IMR-90 (cell line): ENCODE measurements around the gene ACKR1. TPM values are rescaled to one million over a fixed set of nuclear protein-coding genes. Genes with fewer than 3 reads are reported as not detected.

Experiments
- ATAC-seq: fragments of 200-7000 bp; cut with Tn5 transposase; 2 replicates; pipeline ENCODE4 v1.9.1; 2020; ENCODE audit warnings: low read depth, mild to moderate bottlenecking, moderate library complexity
- BruUV-seq: library from RNA; stranded (reverse); fragments of 400-500 nt; replicated peaks from 2 replicates; lab custom pipeline; 2021; lab: Mats Ljungman, UMichigan
- CTCF ChIA-PET: fragments of 300-600 bp; formaldehyde crosslinking; extraction: SDS; loops from one replicate; lab custom pipeline; 2021; ENCODE audit warnings: antibody characterized with exemption; lab: Yijun Ruan, JAX
- POLR2A ChIA-PET: fragments of 300-600 bp; sonication (Branson Sonifier 250); formaldehyde crosslinking; loops from one replicate; lab custom pipeline; 2022; ENCODE audit warnings: antibody characterized with exemption; ENCODE audit not compliant: unreplicated experiment; lab: Charles Lee
- DNase-seq: peaks from one replicate; pipeline ENCODE4 v3.0.0; 2013
- H2AFZ ChIP-seq: replicated peaks from 2 replicates; pipeline ENCODE3; 2013; ENCODE audit warnings: low read length, mild to moderate bottlenecking; ENCODE audit not compliant: poor library complexity
- H2AK5ac ChIP-seq: 2 replicates; pipeline ENCODE4 v1.6.1; 2013; ENCODE audit warnings: low read depth, low read length, inconsistent platforms
- H2AK9ac ChIP-seq: replicated peaks from 2 replicates; pipeline ENCODE3; 2013; ENCODE audit warnings: mild to moderate bottlenecking, low read depth, low read length, moderate library complexity; ENCODE audit not compliant: poor library complexity
- H2BK120ac ChIP-seq: 2 replicates; pipeline ENCODE4 v1.6.1; 2013; ENCODE audit warnings: low read depth, low read length, inconsistent platforms
- H2BK15ac ChIP-seq: 3 replicates; pipeline ENCODE4 v1.6.1; 2013; ENCODE audit warnings: low read depth, low read length, inconsistent platforms
- H2BK20ac ChIP-seq: 2 replicates; pipeline ENCODE4 v1.6.1; 2013; ENCODE audit warnings: low read depth, mild to moderate bottlenecking, inconsistent platforms, low read length, moderate library complexity
- H2BK5ac ChIP-seq: 2 replicates; pipeline ENCODE4 v1.6.1; 2013; ENCODE audit warnings: mild to moderate bottlenecking, low read depth, low read length, inconsistent platforms; ENCODE audit not compliant: poor library complexity, severe bottlenecking
- H3K14ac ChIP-seq: replicated peaks from 2 replicates; pipeline ENCODE4 v1.6.1; 2013; ENCODE audit warnings: low read depth, low read length, inconsistent platforms
- H3K18ac ChIP-seq: 2 replicates; pipeline ENCODE4 v1.6.1; 2013; ENCODE audit warnings: low read depth, low read length, control low read depth
- H3K23ac ChIP-seq: 2 replicates; pipeline ENCODE4 v1.6.1; 2013; ENCODE audit warnings: low read depth, low read length, inconsistent platforms
- H3K27ac ChIP-seq: 2 replicates; pipeline ENCODE4 v1.5.1; 2013; ENCODE audit warnings: mild to moderate bottlenecking, control low read depth, low read length; ENCODE audit not compliant: insufficient read depth
- H3K27me3 ChIP-seq: 2 replicates; pipeline ENCODE4 v1.6.1; 2013; ENCODE audit warnings: low read length; ENCODE audit not compliant: control insufficient read depth, insufficient read depth
- H3K36me3 ChIP-seq: 2 replicates; pipeline ENCODE4 v1.6.1; 2013; ENCODE audit warnings: low read length, mixed read lengths; ENCODE audit not compliant: control insufficient read depth, insufficient read depth
- H3K4ac ChIP-seq: 2 replicates; pipeline ENCODE4 v1.6.1; 2013; ENCODE audit warnings: low read depth, low read length, inconsistent platforms
- H3K4me1 ChIP-seq: 2 replicates; pipeline ENCODE4 v1.6.1; 2013; ENCODE audit warnings: low read length, mixed read lengths; ENCODE audit not compliant: control insufficient read depth, insufficient read depth
- H3K4me2 ChIP-seq: 2 replicates; pipeline ENCODE4 v1.6.1; 2013; ENCODE audit warnings: low read depth, mild to moderate bottlenecking, control low read depth, low read length, moderate library complexity
- H3K4me3 ChIP-seq: 2 replicates; pipeline ENCODE4 v1.5.1; 2013; ENCODE audit warnings: low read depth, mild to moderate bottlenecking, control low read depth, low read length, moderate library complexity; ENCODE audit not compliant: insufficient read depth
- H3K56ac ChIP-seq: 2 replicates; pipeline ENCODE4 v1.6.1; 2013; ENCODE audit warnings: low read length, inconsistent platforms; ENCODE audit not compliant: insufficient read depth; ENCODE audit errors: extremely low read depth
- H3K79me1 ChIP-seq, 2 experiments: 2 replicates each; pipeline ENCODE4 v1.6.1; 2013; ENCODE audit warnings: low read length in 2 of 2, inconsistent platforms in 1 of 2, low read depth in 1 of 2
- H3K9ac ChIP-seq: 2 replicates; pipeline ENCODE4 v1.6.1; 2013; ENCODE audit warnings: low read depth, low read length, control low read depth
- H3K9me1 ChIP-seq: 2 replicates; pipeline ENCODE4 v1.6.1; 2013; ENCODE audit warnings: low read length, inconsistent platforms; ENCODE audit not compliant: insufficient read depth
- H3K9me3 ChIP-seq: 2 replicates; pipeline ENCODE4 v1.6.1; 2013; ENCODE audit warnings: low read length; ENCODE audit not compliant: control insufficient read depth, insufficient read depth
- H4K20me1 ChIP-seq: 2 replicates; pipeline ENCODE4 v1.6.1; 2013; ENCODE audit warnings: low read length, inconsistent platforms; ENCODE audit not compliant: insufficient read depth
- H4K5ac ChIP-seq: 2 replicates; pipeline ENCODE4 v1.6.1; 2013; ENCODE audit warnings: mild to moderate bottlenecking, low read depth, low read length, control low read depth
- H4K8ac ChIP-seq, 2 experiments: 2 replicates each; pipeline ENCODE4 v1.6.1; 2013; ENCODE audit warnings: low read depth in 2 of 2, low read length in 2 of 2, control low read depth in 1 of 2, inconsistent platforms in 1 of 2
- H4K91ac ChIP-seq: 2 replicates; pipeline ENCODE4 v1.6.1; 2013; ENCODE audit warnings: low read depth, low read length, inconsistent platforms; ENCODE audit not compliant: insufficient read depth
- BHLHE40 ChIP-seq: fragments of 150-350 bp; IDR thresholded peaks from 2 replicates; pipeline ENCODE4 v1.6.1; 2016; ENCODE audit warnings: mild to moderate bottlenecking, low read depth, low read length
- CEBPB ChIP-seq: IDR thresholded peaks from 2 replicates; pipeline ENCODE4 v1.6.1; 2012; ENCODE audit warnings: low read depth, low read length, improper control_type of control experiment
- CHD1 ChIP-seq: IDR thresholded peaks from 2 replicates; pipeline ENCODE4 v1.6.1; 2012; ENCODE audit warnings: low read depth, low read length, improper control_type of control experiment
- MAFK ChIP-seq: IDR thresholded peaks from 2 replicates; pipeline ENCODE4 v1.6.1; 2012; ENCODE audit warnings: low read depth, low read length, improper control_type of control experiment
- MAZ ChIP-seq: IDR thresholded peaks from 2 replicates; pipeline ENCODE4 v1.6.1; 2012; ENCODE audit warnings: low read depth, mild to moderate bottlenecking, low read length, improper control_type of control experiment, moderate library complexity, borderline replicate concordance
- NFE2L2 ChIP-seq: fragments of 150-350 bp; IDR thresholded peaks from 2 replicates; pipeline ENCODE4 v1.6.1; 2016; ENCODE audit warnings: low read depth, mild to moderate bottlenecking, low read length
- POLR2A ChIP-seq: IDR thresholded peaks from 2 replicates; pipeline ENCODE4 v1.6.1; 2012; ENCODE audit warnings: mild to moderate bottlenecking, low read depth, low read length
- SMC3 ChIP-seq: fragments of 150-350 bp; IDR thresholded peaks from 2 replicates; pipeline ENCODE4 v1.6.1; 2016; ENCODE audit warnings: low read depth, mild to moderate bottlenecking, antibody characterized with exemption, low read length, moderate library complexity
- WGBS, 2 experiments: methylation state at CpG; one replicate each; pipeline versions ENCODE4 v1.1.5 to v1.1.7; 2013; ENCODE audit warnings: missing lambda C conversion rate in 2 of 2; ENCODE audit not compliant: insufficient read length in 1 of 2; ENCODE audit errors: extremely low coverage in 2 of 2; 5-methylcytosine and 5-hydroxymethylcytosine counted together
- dilution Hi-C: fragments of 300-500 bp; cut with HindIII; formaldehyde crosslinking; loops from one replicate; pipeline ENCODE4 v1.14.3; 2018; ENCODE audit warnings: low sequenced_read_pairs; ENCODE audit not compliant: unreplicated experiment
- in situ Hi-C: fragments of 300-500 bp; cut with MboI; formaldehyde crosslinking; loops from 3 replicates; pipeline ENCODE4 v1.14.3; 2019; ENCODE audit warnings: low sequenced_read_pairs, inconsistent platforms, mixed read lengths
- intact Hi-C: fragments of 100-400 bp; cut with micrococcal nuclease; formaldehyde crosslinking; loops from 2 replicates; pipeline ENCODE4 v1.10.0; 2022
- polyA plus RNA-seq, 3 experiments: library from polyadenylated mRNA; depleted of rRNA; stranded (reverse); fragments of >200 nt; gene quantifications; 2 replicates each; pipeline ENCODE4 v1.2.3, GENCODE V29; 2012; ENCODE audit warnings: low replicate concordance in 1 of 3
- total RNA-seq: library from RNA; depleted of rRNA; stranded (reverse); fragments of >200 nt; gene quantifications from 2 replicates; pipeline ENCODE4 v1.2.3, GENCODE V29; 2012
- TF ChIP-seq, protein P1 (sequence below): conservative IDR thresholded peaks from 2 replicates; pipeline ENCODE4 v1.5.1; 2012; ENCODE audit warnings: mild to moderate bottlenecking, low read depth, low read length, improper control_type of control experiment
- TF ChIP-seq, protein P2 (sequence below): fragments of 150-350 bp; IDR thresholded peaks from 2 replicates; pipeline ENCODE4 v1.6.1; 2017; ENCODE audit warnings: mild to moderate bottlenecking, antibody characterized with exemption, low read length, low read depth

ACKR1 gene
- total and polyA plus RNA-seq, 2 of the 4 experiments (the other 2 are of a cell fraction) = not detected

- ATAC-seq = no peak
- H3K9me1 ChIP-seq = no peaks in the 10 kb centered on the region
These were observed 3.1 kb downstream of the ACKR1 start for GRCh38 chr1:159207774-159208173.

More at GRCh38 chr1:159207774-159208173, 3.1 kb downstream of the ACKR1 start:
- no peak overlapping the region for H3K14ac ChIP-seq
- intact Hi-C loops = no loop called here
- BruUV-seq = no TSS peak
- no peak overlapping the region for H4K8ac ChIP-seq
- no peaks in the 10 kb centered on the region for H3K4me1 ChIP-seq
- H3K4ac ChIP-seq = no peak overlapping the region
- no peak overlapping the region for H2BK120ac ChIP-seq
- WGBS, 2 experiments = no CpG with 5 or more reads among the region's 8 CpGs
- dilution Hi-C loops = no loop called here
- H3K56ac ChIP-seq = no peak overlapping the region
- H3K27me3 ChIP-seq = peaks cover 4% of the 10 kb centered on the region
- H2BK15ac ChIP-seq = no peak overlapping the region
- TF ChIP-seq SMC3 (no peak), CHD1 (no peak), NFE2L2 (no peak), CEBPB (no peak), POLR2A (no peak), MAFK (no peak), MAZ (no peak), BHLHE40 (no peak)
- TF ChIP-seq, protein P1, sequence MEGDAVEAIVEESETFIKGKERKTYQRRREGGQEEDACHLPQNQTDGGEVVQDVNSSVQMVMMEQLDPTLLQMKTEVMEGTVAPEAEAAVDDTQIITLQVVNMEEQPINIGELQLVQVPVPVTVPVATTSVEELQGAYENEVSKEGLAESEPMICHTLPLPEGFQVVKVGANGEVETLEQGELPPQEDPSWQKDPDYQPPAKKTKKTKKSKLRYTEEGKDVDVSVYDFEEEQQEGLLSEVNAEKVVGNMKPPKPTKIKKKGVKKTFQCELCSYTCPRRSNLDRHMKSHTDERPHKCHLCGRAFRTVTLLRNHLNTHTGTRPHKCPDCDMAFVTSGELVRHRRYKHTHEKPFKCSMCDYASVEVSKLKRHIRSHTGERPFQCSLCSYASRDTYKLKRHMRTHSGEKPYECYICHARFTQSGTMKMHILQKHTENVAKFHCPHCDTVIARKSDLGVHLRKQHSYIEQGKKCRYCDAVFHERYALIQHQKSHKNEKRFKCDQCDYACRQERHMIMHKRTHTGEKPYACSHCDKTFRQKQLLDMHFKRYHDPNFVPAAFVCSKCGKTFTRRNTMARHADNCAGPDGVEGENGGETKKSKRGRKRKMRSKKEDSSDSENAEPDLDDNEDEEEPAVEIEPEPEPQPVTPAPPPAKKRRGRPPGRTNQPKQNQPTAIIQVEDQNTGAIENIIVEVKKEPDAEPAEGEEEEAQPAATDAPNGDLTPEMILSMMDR = no peak
- TF ChIP-seq, protein P2, sequence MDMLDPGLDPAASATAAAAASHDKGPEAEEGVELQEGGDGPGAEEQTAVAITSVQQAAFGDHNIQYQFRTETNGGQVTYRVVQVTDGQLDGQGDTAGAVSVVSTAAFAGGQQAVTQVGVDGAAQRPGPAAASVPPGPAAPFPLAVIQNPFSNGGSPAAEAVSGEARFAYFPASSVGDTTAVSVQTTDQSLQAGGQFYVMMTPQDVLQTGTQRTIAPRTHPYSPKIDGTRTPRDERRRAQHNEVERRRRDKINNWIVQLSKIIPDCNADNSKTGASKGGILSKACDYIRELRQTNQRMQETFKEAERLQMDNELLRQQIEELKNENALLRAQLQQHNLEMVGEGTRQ = no peak
- no peaks in the 10 kb centered on the region for H4K20me1 ChIP-seq
- DNase-seq = no peak
- no peak overlapping the region for H3K18ac ChIP-seq
- POLR2A ChIA-PET = no interaction called here
- H3K79me1 ChIP-seq = no peaks in the 10 kb centered on the region
- in situ Hi-C loops = loop anchor here (25.0 kb wide), 1 partner anchor 680 kb away; no protein-coding TSS in a partner anchor
- no peak overlapping the region for H3K23ac ChIP-seq
- H3K9ac ChIP-seq = no peak overlapping the region
- H3K9me3 ChIP-seq = no peaks in the 10 kb centered on the region
- H2AK9ac ChIP-seq = no peak overlapping the region
- H2AFZ ChIP-seq = no peak overlapping the region
- no peak overlapping the region for H2BK5ac ChIP-seq
- H4K5ac ChIP-seq = no peak overlapping the region
- CTCF ChIA-PET = no interaction called here
- no peak overlapping the region for H3K4me2 ChIP-seq
- no peaks in the 10 kb centered on the region for H3K36me3 ChIP-seq
- H4K91ac ChIP-seq = no peak overlapping the region
- H3K27ac ChIP-seq = no peak overlapping the region
- no peak overlapping the region for H2BK20ac ChIP-seq
- H3K4me3 ChIP-seq = no peak overlapping the region
- no peak overlapping the region for H2AK5ac ChIP-seq
